GM12875 (cell line): Measurements from ENCODE around the gene C2orf15.

Source experiments
- H3K4me3 ChIP-seq: one replicate; pipeline ENCODE4 v1.5.1; 2011; ENCODE audit warnings: low read depth, low read length, control low read depth
- TF ChIP-seq, protein P1 (sequence below): IDR thresholded peaks from 2 replicates; pipeline ENCODE4 v1.5.1; 2011; ENCODE audit warnings: low read depth, mild to moderate bottlenecking, control low read depth, inconsistent platforms, low read length, moderate library complexity, borderline replicate concordance; ENCODE audit not compliant: insufficient read depth

C2orf15 gene

DNA sequence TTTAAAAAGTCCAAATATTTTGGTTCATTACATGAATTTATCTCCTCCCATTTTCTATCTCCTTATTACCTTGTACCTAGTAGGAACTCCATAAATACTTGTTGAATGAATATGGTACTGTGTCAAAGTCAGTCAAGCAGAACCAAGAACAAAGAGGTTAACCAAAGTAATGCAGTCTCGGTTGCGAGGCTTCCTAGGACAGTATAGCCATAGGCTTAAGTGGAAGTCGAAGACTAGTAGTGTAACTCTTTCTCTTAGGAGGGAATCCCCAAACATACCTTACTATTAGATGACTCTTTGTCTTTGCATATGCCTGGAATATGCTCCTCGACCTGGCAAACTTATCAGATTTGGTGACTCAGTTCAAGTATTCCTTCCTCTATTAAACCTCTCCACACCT lies 18.1 kb downstream of the C2orf15 start:
- no peak overlapping the region for H3K4me3 ChIP-seq
- TF ChIP-seq, protein P1, sequence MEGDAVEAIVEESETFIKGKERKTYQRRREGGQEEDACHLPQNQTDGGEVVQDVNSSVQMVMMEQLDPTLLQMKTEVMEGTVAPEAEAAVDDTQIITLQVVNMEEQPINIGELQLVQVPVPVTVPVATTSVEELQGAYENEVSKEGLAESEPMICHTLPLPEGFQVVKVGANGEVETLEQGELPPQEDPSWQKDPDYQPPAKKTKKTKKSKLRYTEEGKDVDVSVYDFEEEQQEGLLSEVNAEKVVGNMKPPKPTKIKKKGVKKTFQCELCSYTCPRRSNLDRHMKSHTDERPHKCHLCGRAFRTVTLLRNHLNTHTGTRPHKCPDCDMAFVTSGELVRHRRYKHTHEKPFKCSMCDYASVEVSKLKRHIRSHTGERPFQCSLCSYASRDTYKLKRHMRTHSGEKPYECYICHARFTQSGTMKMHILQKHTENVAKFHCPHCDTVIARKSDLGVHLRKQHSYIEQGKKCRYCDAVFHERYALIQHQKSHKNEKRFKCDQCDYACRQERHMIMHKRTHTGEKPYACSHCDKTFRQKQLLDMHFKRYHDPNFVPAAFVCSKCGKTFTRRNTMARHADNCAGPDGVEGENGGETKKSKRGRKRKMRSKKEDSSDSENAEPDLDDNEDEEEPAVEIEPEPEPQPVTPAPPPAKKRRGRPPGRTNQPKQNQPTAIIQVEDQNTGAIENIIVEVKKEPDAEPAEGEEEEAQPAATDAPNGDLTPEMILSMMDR, result no peak

DNA sequence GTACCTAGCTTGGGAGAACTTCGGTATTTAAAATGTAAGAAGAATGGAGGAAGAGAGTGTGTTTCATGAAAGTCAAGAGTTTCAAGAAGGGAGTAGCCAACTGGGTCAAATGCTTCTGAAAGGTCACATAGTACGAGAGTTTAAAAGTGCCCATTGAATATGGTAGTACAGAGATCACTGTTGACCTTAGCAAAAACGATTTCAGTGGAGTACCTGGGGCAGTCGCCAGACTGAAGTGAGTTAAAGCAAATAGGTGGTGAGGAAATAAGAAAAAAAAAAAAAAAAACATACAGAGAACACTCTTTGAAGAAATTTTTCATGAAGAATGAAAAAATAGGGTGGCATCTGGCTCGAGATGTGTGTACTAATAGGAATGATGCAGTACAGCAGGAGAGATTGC lies 24.7 kb downstream of the C2orf15 start:
- TF ChIP-seq, protein P1, result no peak
- no peak overlapping the region for H3K4me3 ChIP-seq

DNA sequence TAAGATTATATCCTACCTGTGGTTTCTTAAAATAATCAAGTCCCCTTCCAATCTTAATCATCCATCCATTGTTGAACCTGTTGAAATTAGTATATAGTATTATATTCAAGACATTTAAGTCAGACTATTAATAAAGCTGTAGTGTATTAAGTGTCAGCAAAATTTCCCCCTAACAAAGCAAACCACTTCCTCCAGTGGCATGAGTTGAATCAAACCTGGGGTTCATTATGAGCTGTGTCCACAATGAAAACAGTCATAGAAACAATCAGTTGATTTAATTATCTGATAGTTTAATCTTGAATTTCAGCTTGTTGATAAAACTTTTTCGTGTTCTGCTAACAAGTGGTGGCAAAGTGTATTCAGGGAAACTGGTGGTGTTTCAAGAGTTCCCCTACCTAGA lies 28.0 kb downstream of the C2orf15 start:
- TF ChIP-seq, protein P1, result no peak
- no peak overlapping the region for H3K4me3 ChIP-seq

DNA sequence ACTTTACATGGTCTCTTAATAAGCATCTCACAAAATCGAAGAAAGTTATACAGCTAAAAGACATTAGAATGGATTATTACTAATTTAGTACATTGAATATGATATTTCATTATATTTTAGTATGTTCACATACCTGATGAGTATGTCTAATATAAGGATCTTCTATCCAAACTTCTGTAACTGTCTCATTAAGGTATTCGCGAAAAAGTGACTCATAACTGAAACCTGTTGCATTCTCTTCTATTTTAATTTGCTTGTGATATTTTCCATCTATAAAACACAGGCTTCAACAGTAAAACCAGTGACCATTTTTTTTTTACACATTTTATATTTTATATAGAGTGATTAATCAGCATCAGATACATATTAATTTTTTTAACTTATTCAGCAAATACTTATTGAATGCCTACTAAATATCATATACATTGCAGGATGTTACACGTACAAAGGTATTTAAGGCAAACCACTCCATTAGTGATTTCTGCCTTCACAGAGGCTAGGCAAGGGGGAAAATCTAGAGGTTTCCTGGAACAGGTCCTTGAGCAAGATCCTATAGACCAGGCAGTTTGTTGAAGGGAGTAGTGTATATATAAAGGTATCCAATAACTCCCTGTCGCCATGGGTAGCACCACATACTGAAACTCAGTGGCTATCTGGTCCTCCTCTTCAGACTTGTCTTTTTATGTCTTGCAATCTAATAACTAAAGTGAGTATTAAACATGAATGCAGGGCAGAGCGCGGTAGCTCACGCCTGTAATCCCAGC lies 30.1 kb downstream of the C2orf15 start:
- TF ChIP-seq, protein P1, result no peak
- H3K4me3 ChIP-seq, result no peak overlapping the region

DNA sequence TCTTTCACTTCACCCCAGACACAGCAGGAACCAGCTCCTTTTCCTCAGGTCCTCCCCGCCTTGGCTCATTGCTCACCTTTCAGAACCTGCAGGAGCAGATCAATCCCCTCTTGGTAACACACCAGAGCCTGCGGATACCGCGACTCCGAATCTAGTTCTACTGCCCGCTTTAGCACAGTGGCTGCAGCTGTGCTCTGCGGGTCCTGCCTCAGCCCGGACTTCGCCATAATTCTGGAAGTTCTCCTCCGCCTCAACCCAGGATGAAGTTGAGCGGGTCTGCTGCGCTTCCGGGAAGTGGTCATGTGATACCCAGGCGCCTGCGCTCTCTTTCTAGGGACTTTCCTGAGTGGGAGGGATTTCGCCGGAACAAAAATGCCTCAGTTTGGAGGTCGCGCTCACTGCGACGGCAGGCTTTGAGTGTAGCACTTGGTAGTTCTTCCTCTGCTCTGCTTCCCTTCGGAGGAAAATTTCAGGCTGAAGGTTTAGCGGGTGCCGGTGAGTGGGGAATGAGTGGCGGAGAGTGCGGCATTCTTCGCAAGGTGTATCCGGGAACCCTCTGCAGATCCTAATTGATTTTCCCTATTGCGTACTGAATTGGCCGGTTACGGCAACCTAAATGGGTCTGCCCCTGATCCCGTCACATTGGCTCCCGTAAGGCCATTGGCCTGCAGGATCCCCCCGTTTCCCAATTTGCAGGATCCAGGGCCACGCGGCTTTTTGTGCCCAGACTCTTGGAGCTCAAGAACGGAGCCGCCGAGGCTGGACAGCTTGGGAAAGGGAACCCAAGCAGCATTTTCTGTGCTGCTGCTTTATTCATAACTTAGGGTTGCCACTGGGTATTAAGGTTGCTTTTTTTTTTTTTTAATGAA lies 39.5 kb downstream of the C2orf15 start, which contains the start of the genes MITD1 and MRPL30:
MITD1 (minus strand) TSS at position 304 of the 869 bp plus-strand sequence; CDS start at position 227, 77 bp downstream.
MRPL30 (plus strand) TSS at position 430 of the 869 bp plus-strand sequence. CDS start 5,020 bp downstream, outside the sequence.
- H3K4me3 ChIP-seq, result peak within 1 kb of the TSS; percentile 68
- TF ChIP-seq, protein P1, result no peak

DNA sequence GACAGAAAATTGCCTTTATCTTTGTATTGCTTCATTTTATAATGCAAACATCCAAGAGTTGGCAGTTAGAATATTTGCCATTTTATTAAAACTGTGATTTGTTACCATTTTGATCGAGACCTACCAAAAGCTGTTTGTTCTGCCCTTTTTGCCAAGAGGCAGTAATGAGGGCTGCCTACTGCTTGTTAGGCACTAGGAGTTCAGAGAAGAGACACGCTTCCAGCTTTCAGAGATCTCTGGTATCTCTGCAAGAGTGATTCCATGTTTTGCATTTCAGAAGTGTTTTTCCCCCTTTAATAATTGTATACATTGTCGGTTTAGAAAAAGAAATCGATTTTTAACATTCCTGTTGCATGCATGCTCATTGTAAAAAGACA lies 40.1 kb downstream of the C2orf15 start:
- TF ChIP-seq, protein P1, result no peak
- H3K4me3 ChIP-seq, result peak overlapping the region; percentile 68
